ENCODE data around the gene SGMS1. TPM values are rescaled to one million over a fixed set of nuclear protein-coding genes. Genes with fewer than 3 reads are reported as not detected.

Gene SGMS1
- polyA plus RNA-seq, 1 of the 3 experiments (the other 2 are of a cell fraction), result 6.3 TPM

DNA sequence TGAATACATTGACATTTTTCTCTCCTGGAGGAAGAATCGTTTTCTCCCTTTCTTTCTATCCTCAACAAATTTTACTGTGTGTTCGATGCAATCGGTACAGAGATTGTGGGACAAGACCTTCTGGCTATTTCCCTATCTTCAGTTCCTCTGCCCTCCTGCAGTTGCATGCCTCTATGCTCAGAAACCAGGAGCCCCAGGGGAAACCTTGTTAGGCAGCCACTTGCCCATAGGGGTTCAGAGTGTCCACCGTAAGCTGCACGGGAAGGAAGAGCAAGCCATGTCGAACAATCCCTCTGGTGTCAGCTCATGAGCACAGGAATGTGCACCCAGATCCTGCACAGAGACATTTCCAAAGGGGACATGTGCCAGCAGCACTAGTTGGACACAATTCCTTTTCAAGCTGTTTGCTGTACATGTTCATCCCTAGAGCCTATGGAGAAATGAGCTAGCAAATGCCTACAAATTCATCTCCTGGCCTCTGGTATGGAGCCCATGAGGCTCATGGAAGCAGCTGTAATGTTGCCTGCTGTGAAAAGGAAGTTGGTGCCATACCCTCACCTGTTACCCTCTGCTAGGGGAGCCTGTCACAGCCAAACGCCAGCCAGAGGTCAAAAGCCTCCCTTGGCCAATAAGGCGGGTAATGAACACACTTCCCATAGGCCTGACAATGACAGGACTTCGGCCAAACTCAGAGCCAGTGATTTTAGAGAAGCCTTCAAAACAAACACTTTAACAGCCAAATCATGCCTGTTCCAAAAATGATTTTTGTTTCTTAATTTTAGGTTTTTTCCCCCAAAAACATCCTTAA, 336.6 kb downstream of the SGMS1 start:
- H3K27ac ChIP-seq (ENCODE audit: low read depth in 2 of 2, low read length in 1 of 2), result no peak overlapping the region
- H2AFZ ChIP-seq (ENCODE audit: low read depth), result no peak overlapping the region
- POLR2A ChIA-PET, result no interaction called here
- no peaks in the 10 kb centered on the region for H3K9me3 ChIP-seq
- WGBS (ENCODE audit: low lambda C conversion rate), result 59% methylated on average over 8 of the region's 9 CpGs
- no peaks in the 10 kb centered on the region for H3F3A ChIP-seq (replicated peaks; ENCODE audit: insufficient read depth)
- no peaks in the 10 kb centered on the region for H3K4me1 ChIP-seq (ENCODE audit: control insufficient read depth in 1 of 2, insufficient read depth in 2 of 2, low read depth in 1 of 2, low read length in 1 of 2)
- H3K9me2 ChIP-seq, result no peaks in the 10 kb centered on the region
- no peak overlapping the region for H3K4me3 ChIP-seq (ENCODE audit: low read depth in 2 of 2, low read length in 1 of 2)
- H3K27me3 ChIP-seq (ENCODE audit: insufficient read depth), result no peaks in the 10 kb centered on the region
- no peak overlapping the region for H3K4me2 ChIP-seq
- no peaks in the 10 kb centered on the region for H4K20me1 ChIP-seq (ENCODE audit: insufficient read depth)
- H3K79me2 ChIP-seq (ENCODE audit: insufficient read depth), result no peaks in the 10 kb centered on the region
- CTCF ChIA-PET, result interaction anchor here (1.4 kb wide), 1 partner anchor 335 kb away, joined by 3 read pairs; no protein-coding TSS in a partner anchor
- DNase-seq, result no peak
- no peak for TF ChIP-seq MEF2A (IDR thresholded peaks at IDR 0.05; ENCODE audit: borderline replicate concordance, low read depth)
- TF ChIP-seq TCF12 (IDR thresholded peaks at IDR 0.05), result no peak
- TF ChIP-seq, protein P1, sequence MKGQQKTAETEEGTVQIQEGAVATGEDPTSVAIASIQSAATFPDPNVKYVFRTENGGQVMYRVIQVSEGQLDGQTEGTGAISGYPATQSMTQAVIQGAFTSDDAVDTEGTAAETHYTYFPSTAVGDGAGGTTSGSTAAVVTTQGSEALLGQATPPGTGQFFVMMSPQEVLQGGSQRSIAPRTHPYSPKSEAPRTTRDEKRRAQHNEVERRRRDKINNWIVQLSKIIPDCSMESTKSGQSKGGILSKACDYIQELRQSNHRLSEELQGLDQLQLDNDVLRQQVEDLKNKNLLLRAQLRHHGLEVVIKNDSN (IDR thresholded peaks at IDR 0.05; ENCODE audit: borderline replicate concordance, low read depth), result no peak
- TF ChIP-seq, protein P2, sequence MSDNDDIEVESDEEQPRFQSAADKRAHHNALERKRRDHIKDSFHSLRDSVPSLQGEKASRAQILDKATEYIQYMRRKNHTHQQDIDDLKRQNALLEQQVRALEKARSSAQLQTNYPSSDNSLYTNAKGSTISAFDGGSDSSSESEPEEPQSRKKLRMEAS (IDR thresholded peaks at IDR 0.05; ENCODE audit: low read depth), result no peak
- TF ChIP-seq SMC3 (IDR thresholded peaks at IDR 0.05; ENCODE audit: low read depth, low read length), result no peak
- TF ChIP-seq GATA2 (CRISPR knock-in tag; IDR thresholded peaks at IDR 0.05), result no peak
- TF ChIP-seq ZBTB33 (IDR thresholded peaks at IDR 0.05; ENCODE audit: borderline replicate concordance, low read depth), result no peak
- no peak for TF ChIP-seq YY1 (IDR thresholded peaks at IDR 0.05; ENCODE audit: low read depth)
- no peak for TF ChIP-seq POLR2AphosphoS5 (IDR thresholded peaks at IDR 0.05; ENCODE audit: low read depth, low read length)
- TF ChIP-seq RCOR1 (IDR thresholded peaks at IDR 0.05; ENCODE audit: low read length), result no peak
- TF ChIP-seq, protein P3, sequence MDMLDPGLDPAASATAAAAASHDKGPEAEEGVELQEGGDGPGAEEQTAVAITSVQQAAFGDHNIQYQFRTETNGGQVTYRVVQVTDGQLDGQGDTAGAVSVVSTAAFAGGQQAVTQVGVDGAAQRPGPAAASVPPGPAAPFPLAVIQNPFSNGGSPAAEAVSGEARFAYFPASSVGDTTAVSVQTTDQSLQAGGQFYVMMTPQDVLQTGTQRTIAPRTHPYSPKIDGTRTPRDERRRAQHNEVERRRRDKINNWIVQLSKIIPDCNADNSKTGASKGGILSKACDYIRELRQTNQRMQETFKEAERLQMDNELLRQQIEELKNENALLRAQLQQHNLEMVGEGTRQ (IDR thresholded peaks at IDR 0.05; ENCODE audit: borderline replicate concordance, low read depth, low read length), result no peak
- no peak for TF ChIP-seq NRF1 (IDR thresholded peaks at IDR 0.05; ENCODE audit: low read depth, low read length)
- TF ChIP-seq FOXM1 (IDR thresholded peaks at IDR 0.05; ENCODE audit: low read depth), result no peak
- TF ChIP-seq SIN3A (IDR thresholded peaks at IDR 0.05; ENCODE audit: borderline replicate concordance, low read depth, low read length), result no peak
- TF ChIP-seq PBX3 (IDR thresholded peaks at IDR 0.05), result no peak
- no peak overlapping the region for H3K9ac ChIP-seq
- no peaks in the 10 kb centered on the region for H3K36me3 ChIP-seq (replicated peaks in 1 of 2; ENCODE audit: control insufficient read depth in 1 of 2, insufficient read depth in 2 of 2, low read length in 1 of 2)
